Thymus (tissue), 11 donors: ENCODE measurements around the gene DEFB124. TPM values are rescaled to one million over a fixed set of nuclear protein-coding genes. Genes with fewer than 3 reads are reported as not detected.
"Not testable (repeated sequence)": the region's sequence is repeated elsewhere in the genome, so short reads cannot be mapped to it uniquely, and the experiment has no call there.

Experiments
- DNase-seq, 9 donors: peaks; one replicate each; pipeline ENCODE4 v3.0.0-alpha.2; 2013; ENCODE audit warnings: low spot score in 9 of 9, low read depth in 6 of 9, missing footprints in 1 of 9
- H3K27ac ChIP-seq, 2 donors: one replicate each; pipeline ENCODE4 v1.5.1; 2013; ENCODE audit warnings: control low read depth in 1 of 2, low read depth in 1 of 2, low read length in 1 of 2, mild to moderate bottlenecking in 1 of 2, moderate library complexity in 1 of 2
- H3K27me3 ChIP-seq, 2 donors: one replicate each; pipeline ENCODE4 v1.5.1; 2013; ENCODE audit warnings: low read length in 1 of 2; ENCODE audit not compliant: control insufficient read depth in 2 of 2, insufficient read depth in 1 of 2
- H3K36me3 ChIP-seq, 2 donors: one replicate each; pipeline ENCODE4 v1.5.1; 2013; ENCODE audit warnings: low read length in 1 of 2, mild to moderate bottlenecking in 1 of 2, moderate library complexity in 1 of 2; ENCODE audit not compliant: control insufficient read depth in 2 of 2, insufficient read depth in 2 of 2
- H3K4me1 ChIP-seq, 2 donors: one replicate each; pipeline ENCODE4 v1.5.1; 2013; ENCODE audit warnings: low read length in 2 of 2; ENCODE audit not compliant: control insufficient read depth in 2 of 2, insufficient read depth in 2 of 2
- H3K4me3 ChIP-seq, 2 donors: one replicate each; pipeline ENCODE4 v1.5.1; 2013; ENCODE audit warnings: low read length in 2 of 2, control low read depth in 1 of 2, mild to moderate bottlenecking in 1 of 2
- H3K9me3 ChIP-seq, 2 donors: one replicate each; pipeline ENCODE4 v1.5.1; 2013; ENCODE audit warnings: low read length in 1 of 2, mild to moderate bottlenecking in 1 of 2; ENCODE audit not compliant: control insufficient read depth in 2 of 2, insufficient read depth in 1 of 2
- WGBS: extraction: QIAGEN DNeasy Blood & Tissue Kit; methylation state at CpG from one replicate; pipeline ENCODE4 v1.1.7; 2013; 5-methylcytosine and 5-hydroxymethylcytosine counted together
- polyA plus RNA-seq: library from polyadenylated mRNA; stranded (reverse); fragments of 200-250 nt; gene quantifications from one replicate; pipeline ENCODE4 v1.2.3, GENCODE V29; 2013
- total RNA-seq: library from RNA; stranded (reverse); fragments of 120-200 nt; gene quantifications from one replicate; pipeline ENCODE4 v1.2.4, GENCODE V29; 2013
- donor health status: healthy.

Gene DEFB124
- total and polyA plus RNA-seq, 2 donors, result 0.23 TPM; not detected in 1

DNA sequence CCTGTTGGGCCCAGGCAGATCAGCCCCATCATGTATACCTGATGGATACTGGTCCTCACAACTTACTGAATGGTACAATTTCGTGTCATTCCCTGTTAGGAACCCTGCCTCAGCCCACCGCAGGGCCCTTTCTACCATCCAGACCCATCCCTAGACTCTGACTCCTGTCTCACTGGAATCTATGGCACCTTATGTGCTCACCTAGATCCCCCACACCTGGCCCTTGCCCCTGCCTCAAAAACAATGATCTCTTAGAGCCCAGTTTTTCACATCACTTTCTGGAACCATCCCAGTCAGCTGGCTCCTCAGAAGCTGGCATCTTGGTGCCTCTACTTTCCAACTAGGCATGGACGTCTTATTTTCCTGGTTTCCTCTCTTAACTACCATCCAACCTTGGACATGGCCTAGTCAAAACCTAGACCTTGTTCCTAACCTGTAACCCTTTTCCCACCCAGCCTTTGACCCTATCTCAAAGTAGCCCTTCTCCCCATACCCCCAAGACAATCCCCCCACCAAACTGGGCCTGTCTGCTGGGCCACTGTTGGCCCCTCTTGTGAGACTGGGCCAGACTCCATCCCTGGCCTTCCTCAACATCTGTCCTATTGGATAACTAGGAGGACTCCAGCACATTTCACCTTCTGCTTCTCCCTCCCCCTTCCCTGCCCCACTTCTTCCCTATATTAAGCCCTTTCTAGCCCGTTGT, 40.3 kb upstream of the DEFB124 start:
- DNase-seq, result peak in 1 of 9 donors; percentile 11
- Histone ChIP-seq H3K36me3 (peaks cover 0 to 5% of the 10 kb centered on the region in 2 donors), H3K9me3 (no peaks in the 10 kb centered on the region), H3K27ac (no peak overlapping the region), H3K27me3 (no peaks in the 10 kb centered on the region), H3K4me3 (peak overlapping the region; percentile 96 to 97), H3K4me1 (peaks cover 15 to 24% of the 10 kb centered on the region in 2 donors)
- WGBS, result 24% methylated on average over 4 of the region's 4 CpGs

DNA sequence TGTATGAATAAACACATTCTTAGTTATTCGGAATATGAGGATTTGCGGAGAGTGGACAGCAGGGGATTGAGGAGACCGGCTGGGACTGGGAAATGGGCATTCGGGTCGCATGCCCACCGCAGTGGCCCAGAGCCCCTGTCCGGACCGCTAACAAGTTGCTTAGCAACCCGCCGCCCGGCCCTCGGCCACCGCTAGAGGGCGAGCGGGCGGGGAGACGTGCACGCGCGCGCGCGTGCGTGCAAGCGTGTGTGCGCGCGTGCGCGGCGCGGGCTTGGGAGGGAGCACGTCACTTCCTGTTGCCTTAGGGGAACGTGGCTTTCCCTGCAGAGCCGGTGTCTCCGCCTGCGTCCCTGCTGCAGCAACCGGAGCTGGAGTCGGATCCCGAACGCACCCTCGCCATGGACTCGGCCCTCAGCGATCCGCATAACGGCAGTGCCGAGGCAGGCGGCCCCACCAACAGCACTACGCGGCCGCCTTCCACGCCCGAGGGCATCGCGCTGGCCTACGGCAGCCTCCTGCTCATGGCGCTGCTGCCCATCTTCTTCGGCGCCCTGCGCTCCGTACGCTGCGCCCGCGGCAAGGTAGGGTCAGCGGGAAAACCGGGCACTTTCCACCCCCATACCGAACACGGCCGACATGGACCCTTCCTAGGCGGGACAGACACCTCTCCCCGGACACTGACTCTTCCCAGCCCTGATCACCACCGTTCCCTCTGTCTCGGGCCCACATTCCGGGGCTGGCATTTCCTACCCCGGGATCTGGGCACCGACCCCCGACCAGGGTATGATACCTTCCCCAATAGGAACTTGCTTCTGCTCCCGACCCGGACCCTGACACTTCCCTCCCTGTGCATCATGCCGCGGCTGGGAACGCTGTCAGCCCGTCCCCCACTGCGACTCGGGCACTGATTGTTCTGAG, 39.5 kb upstream of the DEFB124 start, which contains the start of gene HM13:
Gene HM13 (plus strand): TSS at position 289 of the 918 bp plus-strand sequence. CDS start 110 bp downstream, at position 399.
- no peaks in the 10 kb centered on the region for H3K9me3 ChIP-seq
- H3K4me3 ChIP-seq, result peak within 1 kb of the TSS; percentile 96 to 97
- WGBS, result under 1% methylated on average over 86 of the region's 86 CpGs
- DNase-seq, result peak; percentile 84 to 96 (median 88)
- H3K27ac ChIP-seq, result peak within 1 kb of the TSS; percentile 61 to 76
- H3K27me3 ChIP-seq, result no peaks in the 10 kb centered on the region
- H3K4me1 ChIP-seq, result peaks cover 15 to 24% of the 10 kb centered on the region in 2 donors
- peaks cover 0 to 4% of the 10 kb centered on the region in 2 donors for H3K36me3 ChIP-seq

DNA sequence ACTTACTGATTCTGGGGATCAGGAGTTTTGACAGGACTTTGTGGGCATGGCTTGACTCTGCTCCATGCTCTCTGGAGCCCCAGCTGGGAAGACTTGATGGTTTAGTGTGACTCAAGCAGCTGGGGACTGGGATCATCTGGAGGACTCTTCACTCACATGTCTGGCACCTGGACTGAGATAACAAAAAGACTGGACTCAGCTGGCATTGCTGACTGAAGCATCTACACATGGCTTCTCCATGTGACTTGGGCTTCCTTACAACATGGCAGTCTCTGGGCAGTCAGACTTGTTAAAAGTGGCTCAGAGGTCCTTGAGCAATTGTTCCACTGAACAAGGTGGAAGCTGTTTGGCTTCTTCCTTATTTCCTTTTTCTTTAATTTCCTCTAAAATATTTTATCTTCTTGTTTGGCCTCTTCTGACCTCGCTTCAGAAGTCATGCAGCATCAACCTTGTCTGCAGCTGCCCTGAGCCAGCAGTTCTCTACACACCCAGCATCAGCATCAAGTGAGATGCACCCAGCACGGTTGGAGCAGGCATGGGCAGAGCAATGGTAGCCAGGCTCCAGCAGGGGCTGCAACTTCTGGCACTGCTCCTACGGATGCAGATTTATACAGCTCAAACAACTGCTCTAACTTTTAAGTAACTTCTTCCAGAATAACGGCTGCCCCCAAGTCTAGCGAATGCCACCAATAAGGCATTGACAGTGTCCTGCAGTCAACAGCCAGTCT, 33.8 kb upstream of the DEFB124 start:
- H3K27me3 ChIP-seq, result peaks cover 0 to 1% of the 10 kb centered on the region in 2 donors
- no peaks in the 10 kb centered on the region for H3K9me3 ChIP-seq
- no peak overlapping the region for H3K4me3 ChIP-seq
- H3K4me1 ChIP-seq, result no peaks in the 10 kb centered on the region
- 94% methylated on average over 5 of the region's 5 CpGs for WGBS
- H3K36me3 ChIP-seq, result no peaks in the 10 kb centered on the region
- H3K27ac ChIP-seq, result no peak overlapping the region
- DNase-seq, result no peak

DNA sequence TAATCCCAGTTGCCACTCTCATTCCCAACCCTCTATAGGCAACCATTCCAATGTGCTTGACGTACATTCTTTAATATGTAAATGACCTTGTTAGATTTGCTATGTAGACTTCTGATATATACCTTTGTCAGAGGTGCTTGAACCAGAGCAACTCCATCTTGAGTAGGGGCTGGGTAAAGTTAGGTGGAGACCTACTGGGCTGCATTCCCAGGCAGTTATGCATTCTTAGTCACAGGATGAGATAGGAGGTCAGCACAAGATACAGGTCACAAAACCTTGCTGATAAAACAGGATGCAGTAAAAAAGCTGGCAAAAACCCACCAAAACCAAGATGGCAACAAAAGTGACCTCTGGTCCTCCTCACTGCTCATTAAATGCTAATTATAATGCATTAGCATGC, 31.0 kb upstream of the DEFB124 start:
- WGBS, result 95% methylated on average over 1 of the region's 1 CpG
- no peaks in the 10 kb centered on the region for H3K36me3 ChIP-seq
- no peaks in the 10 kb centered on the region for H3K9me3 ChIP-seq
- DNase-seq, result no peak
- peaks cover 0 to 6% of the 10 kb centered on the region in 2 donors for H3K27me3 ChIP-seq
- no peak overlapping the region for H3K4me3 ChIP-seq
- no peak overlapping the region for H3K27ac ChIP-seq
- no peaks in the 10 kb centered on the region for H3K4me1 ChIP-seq

DNA sequence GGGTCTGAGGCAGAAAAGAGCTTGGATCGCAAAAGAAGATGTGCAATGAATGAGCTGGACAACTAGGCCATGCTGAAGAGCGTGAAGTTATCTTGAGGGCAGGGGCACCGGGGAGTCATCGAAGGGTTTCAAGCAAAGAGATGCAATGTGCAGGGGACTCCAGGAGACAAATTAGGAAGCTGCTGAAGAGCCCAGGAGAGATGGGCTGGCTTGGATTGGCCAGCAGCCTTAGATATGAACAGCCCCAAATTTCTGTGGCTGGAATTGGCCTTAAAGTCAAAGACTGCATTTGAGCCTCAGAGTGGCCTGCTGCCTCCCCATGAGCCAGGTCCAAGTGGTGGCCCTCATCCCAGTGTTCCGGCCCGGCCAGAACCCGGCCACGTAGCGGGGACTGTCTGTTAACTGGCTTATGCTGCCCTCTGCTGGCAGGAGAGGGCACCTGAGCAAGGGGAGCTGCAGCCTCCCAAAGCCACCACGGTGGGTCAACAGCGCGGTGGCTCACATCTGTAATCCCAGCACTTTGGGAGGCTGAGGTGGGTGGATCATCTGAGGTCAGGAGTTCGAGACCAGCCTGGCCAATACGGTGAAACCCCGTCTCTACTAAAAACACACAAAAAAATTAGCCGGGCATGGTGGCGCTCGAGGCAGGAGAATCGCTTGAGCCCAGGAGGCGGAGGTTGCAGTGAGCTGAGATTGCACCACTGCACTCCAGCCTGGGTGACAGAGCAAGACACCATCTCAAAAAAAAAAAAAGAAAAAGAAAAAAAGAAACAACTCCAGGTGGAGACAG, 28.2 kb upstream of the DEFB124 start:
- peak; percentile 19 to 72 (median 58) for DNase-seq
- not testable (repeated sequence) for H3K27ac ChIP-seq, H3K9me3 ChIP-seq, H3K4me3 ChIP-seq, H3K36me3 ChIP-seq, H3K27me3 ChIP-seq, H3K4me1 ChIP-seq
- 37% methylated on average over 20 of the region's 20 CpGs for WGBS

DNA sequence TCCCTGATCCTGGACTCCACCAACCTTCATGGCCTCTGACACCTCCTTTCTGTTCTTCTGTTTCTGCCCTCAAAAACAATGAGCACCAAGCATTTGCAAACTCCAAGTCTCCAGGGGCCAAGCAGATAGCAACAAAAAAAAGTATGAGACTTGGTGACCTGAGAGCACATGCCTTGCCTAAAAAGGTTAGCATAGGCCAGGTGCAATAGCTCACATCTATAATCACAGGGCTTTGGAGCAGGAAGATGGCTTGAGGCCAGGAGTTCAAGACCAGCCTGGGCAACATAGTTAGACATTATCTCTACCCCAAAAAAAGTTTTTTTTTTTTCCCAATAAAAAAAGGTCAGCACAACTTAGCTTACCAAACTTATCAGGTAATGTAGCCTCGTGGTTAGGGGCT, 25.6 kb upstream of the DEFB124 start:
- 61% methylated on average over 1 of the region's 1 CpG for WGBS
- no peak overlapping the region for H3K27ac ChIP-seq
- DNase-seq, result no peak
- H3K9me3 ChIP-seq, result no peaks in the 10 kb centered on the region
- H3K27me3 ChIP-seq, result peaks cover 0 to 11% of the 10 kb centered on the region in 2 donors
- H3K4me3 ChIP-seq, result no peak overlapping the region
- H3K36me3 ChIP-seq, result no peaks in the 10 kb centered on the region
- no peaks in the 10 kb centered on the region for H3K4me1 ChIP-seq

DNA sequence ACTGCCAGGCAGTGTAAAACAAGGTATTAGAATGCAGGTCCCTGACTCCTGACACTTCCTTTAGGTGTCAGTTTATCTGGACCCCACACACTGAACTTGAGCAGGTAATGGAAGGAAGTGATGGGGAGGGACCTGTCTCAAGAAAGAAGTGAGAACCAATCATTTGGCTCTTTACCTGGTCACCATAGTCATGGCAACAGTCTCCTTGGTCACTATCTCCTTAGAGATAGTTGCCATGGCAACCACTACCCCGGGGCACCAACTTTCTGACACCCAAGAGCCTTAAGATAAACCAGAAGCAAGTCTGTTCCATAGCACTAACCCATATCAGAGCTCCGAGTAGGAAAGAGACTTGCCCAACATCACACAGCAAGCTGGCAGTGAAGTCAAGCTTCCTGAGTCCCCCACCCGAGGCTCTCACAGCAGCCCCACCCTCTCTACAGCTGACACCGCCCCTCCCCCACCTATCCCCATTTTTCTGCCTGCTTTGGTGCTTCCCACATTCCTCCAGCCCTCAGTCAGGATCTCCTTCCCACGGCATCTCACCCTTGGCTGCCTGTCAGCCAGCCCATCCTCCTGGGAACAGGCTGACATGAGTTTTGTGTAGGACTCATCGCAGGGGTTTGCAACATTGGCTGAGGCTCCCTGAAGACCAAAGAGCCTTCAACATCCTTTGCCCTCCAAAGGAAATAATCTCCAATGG, 23.1 kb upstream of the DEFB124 start:
- Histone ChIP-seq H3K9me3 (no peaks in the 10 kb centered on the region), H3K36me3 (no peaks in the 10 kb centered on the region), H3K4me1 (no peaks in the 10 kb centered on the region), H3K27ac (no peak overlapping the region), H3K27me3 (peaks cover 0 to 8% of the 10 kb centered on the region in 2 donors), H3K4me3 (no peak overlapping the region)
- DNase-seq, result no peak
- 62% methylated on average over 6 of the region's 6 CpGs for WGBS

DNA sequence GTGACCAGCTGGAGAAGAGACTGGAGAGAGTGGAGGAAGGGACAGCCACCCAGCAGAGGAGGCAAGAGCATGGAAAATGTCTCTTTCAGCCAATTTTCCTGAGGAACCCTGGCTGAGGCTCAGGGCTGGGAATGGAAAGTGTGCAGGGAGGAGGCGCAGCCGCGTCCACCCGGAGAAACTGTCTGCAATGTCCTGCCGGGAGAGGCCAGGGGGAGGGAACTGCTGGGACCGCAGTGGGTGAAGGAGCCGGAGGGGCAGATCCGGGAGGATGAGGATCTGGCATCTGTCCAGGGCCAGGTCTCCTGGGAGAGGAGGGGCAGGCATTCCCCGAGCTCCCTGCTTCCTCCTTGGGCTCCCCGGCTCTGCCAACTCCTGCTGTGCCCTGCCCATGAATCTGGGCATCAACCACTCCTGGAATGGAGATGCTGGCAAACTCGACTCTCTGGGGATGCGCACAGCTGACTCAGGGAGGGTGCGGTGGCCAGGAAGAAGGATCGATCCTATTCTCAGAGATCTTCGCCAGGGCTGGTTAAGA, 21.9 kb upstream of the DEFB124 start:
- peaks cover 0 to 5% of the 10 kb centered on the region in 2 donors for H3K27me3 ChIP-seq
- no peak overlapping the region for H3K27ac ChIP-seq

More for the DNA sequence above, 21.9 kb upstream of the DEFB124 start:
- 73% methylated on average over 15 of the region's 15 CpGs for WGBS
- DNase-seq, result no peak
- no peaks in the 10 kb centered on the region for H3K36me3 ChIP-seq
- H3K4me3 ChIP-seq, result no peak overlapping the region
- H3K9me3 ChIP-seq, result no peaks in the 10 kb centered on the region
- no peaks in the 10 kb centered on the region for H3K4me1 ChIP-seq
